NCI-H1694 treated with DMSO at 0.1 percent for 48 hours (cell line): ENCODE data around the gene HDAC4.
"Not testable (repeated sequence)": the region's sequence is repeated elsewhere in the genome, so short reads cannot be mapped to it uniquely, and the experiment has no call there.

Experiments
- DNase-seq: peaks from one replicate; lab custom pipeline; 2025; lab: John Stamatoyannopoulos, UW

Gene HDAC4

GRCh38 chr2:239294571-239295054 is 106.2 kb downstream of the HDAC4 start:
- DNase-seq, result no peak

DNA sequence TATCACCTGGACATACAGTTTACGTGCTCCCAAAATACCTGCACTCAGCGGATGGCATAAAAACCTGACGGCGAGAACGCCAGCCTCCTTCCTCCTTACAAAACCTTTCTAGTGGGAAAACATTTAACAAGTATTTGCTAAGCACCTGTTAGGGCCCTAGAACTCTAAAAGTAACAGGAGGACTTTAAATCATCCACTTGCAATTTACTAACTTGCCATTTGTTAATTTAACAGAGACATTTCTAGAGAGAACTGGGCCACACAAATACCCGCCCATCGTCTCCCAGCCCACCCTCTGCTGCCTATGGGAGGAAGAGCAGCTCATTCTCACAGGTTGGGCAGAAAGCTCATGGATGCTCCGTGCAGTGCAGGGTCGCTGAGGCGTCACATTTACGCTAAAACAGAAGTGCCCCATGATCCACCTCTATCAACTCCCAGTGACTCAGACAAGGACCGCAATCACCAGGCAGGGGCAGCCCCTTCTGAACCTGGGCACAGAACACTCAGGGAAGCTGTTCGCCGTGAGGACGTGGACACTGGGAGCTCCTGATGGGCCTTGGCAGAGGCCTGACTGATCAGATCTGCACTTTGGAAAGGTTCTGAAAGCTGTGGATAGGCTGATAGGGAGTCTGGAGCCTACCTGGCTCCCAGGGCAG is 106.9 kb downstream of the HDAC4 start:
- DNase-seq, result no peak

DNA sequence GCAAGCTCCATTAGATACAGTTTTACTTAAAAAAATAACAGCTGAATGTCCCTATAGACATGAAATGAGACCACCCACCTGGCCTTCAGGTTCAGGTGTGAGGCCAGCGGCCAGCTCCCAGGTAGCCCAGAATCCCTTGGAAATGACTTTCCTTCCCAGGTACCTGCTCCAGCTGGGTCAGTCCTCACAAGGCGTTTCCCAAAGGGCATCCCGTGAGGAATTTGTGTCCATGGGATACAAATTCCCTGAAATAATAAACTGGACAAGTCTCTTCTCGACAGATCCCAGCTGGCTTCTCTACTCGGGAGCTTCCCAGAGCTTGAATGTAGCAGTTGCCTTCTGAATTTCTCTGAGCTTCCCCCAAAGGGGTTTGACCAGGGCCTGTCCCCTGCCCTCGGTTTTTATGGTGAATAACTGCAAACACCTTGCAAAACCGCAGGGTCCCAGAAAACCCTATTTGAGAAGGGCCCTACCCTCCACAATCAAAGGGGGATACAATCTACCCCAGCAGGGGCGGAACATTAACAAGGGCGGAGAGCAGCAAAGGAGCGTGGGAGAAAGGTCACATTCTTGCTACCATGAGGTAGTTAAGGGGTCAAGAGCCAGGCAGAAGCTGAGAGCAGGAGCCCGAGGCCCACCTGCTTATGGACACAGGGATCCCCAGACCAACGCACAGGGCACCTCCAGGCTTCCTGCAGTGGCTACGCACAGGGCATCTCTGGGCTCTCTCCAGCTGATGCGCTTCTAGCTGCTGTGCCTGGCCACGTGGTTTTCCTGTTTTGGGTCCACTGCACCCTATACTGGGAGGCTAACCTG is 107.7 kb downstream of the HDAC4 start:
- DNase-seq, result no peak

- DNase-seq, result no peak
These were observed 108.3 kb downstream of the HDAC4 start for GRCh38 chr2:239292531-239292930.

GRCh38 chr2:239291475-239292350 is 109.1 kb downstream of the HDAC4 start:
- no peak for DNase-seq

DNA sequence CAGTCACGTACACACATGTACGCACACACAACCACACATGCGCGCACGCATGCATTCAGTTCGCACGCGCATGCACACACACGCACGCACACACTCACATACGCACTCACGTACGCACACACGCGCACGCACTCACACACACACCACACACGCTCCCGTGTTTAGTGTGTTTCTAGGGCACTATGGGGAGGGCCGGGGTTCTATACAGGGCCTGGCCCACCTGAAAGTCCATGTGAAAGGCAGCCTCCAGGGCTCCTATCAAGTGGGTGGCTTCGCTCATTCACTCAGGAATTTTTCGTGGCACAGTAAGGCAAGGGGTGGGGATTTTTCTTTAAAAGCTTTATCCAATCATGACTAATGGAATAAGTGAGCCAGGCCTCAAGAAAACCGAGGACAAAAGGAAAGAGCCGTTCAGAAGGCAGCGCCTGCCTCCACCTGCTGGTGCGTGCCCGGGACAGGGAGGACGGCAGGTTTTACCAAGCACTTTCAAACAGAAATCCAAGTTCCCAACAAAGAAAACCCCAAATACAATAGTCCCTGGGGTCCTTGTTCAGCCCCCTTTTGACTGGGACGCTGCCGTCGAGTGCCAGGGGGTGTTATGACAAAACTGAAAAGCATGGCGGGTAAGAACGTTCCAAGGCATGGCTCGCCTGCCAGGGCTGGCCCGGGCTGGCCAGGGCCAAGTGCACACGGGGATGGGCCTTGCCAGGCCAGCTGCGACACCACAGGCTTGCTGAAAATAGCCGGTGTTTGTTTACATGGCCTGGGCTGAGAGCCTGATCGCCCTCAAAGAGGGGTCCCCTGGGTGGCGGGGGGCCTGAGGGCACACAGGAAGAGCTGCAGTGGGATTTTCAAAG is 110.0 kb downstream of the HDAC4 start:
- no peak for DNase-seq

- DNase-seq, result no peak
These were observed 111.3 kb downstream of the HDAC4 start for GRCh38 chr2:239289545-239289944.

DNA sequence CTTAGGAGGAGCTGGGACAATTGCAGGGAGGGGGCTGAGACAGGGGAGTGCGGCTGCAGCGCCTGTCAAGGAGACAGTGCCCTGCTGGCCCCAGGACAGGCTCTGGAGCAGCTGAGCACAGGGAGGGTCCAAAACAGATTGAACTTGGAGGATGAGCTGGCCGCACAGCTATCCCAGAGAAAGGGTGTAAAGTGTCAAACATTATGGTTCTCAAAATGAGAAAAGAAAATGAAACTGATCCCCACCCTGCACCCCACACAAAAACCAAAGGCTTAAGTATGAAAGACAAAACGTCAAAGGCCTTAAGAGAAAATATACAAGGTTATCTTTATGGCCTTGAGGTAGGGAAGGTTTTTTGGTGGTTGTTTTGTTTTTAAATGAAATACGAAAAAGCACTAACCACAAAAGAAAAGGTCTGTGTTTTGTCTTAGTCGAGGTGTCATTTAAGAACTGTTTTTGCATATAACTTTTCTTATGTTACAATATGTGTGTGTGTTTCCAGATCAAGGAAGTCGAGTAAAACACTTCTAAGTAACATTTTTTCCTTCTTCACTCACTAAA is 111.8 kb downstream of the HDAC4 start:
- no peak for DNase-seq

DNA sequence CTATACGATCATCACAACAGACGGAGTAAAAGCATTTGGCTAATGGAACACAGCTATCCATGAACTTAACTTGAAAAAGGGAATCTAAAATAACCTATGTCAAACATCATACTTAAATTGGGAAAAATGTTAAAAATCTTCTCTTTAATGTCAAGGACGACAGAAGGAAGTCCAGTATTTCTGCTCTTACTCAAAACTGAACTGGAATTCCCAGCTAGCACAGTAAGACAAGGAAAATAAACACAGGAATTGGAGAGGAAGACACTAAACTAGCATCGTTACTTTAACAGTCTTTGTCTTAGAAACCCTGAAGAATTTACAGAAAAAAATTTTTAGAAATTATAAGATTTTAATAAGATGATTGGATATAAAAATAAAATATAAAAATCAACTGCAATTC is 112.6 kb downstream of the HDAC4 start:
- no peak for DNase-seq

DNA sequence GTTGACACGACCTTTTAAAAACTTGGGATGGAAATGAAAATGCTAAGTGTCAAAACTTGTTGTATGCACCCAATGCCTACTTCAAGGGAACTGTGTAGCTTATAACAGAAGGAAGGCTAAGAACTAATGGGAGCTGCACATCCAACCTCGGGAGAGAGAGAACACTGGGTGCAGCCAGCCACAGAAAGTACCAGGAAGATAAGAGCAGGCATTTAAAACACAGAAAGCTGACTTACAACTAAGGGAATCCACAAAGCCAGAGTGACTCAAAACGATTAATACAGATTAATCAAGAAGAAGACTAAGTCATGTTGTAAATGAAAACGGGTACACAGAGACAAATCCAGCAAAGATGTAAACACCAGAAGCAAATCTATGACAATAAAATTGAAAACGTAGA is 113.4 kb downstream of the HDAC4 start:
- no peak for DNase-seq

DNA sequence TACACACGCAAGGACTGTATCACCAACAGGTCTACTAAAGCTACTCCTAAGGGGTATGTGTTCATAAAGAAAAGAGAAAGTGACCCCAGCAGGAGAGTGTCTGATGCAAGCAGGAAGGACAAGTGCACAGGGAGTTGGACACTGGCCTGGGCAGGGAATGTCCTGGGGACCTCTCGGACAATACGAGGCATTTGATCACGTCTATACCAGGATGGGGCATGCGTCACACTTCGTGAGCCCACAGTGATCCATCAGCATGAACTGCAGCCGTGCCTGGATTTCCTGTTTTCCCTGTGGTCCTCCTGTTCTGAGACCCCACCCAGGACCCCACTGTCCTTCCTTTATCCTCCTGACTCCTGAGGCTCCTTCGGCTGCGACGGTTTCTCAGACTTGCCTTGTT is 113.9 kb downstream of the HDAC4 start:
- no peak for DNase-seq

- DNase-seq, result no peak
These were observed 114.9 kb downstream of the HDAC4 start for GRCh38 chr2:239285932-239286230.

- no peak for DNase-seq
These were observed 115.5 kb downstream of the HDAC4 start for GRCh38 chr2:239285071-239285931.

DNA sequence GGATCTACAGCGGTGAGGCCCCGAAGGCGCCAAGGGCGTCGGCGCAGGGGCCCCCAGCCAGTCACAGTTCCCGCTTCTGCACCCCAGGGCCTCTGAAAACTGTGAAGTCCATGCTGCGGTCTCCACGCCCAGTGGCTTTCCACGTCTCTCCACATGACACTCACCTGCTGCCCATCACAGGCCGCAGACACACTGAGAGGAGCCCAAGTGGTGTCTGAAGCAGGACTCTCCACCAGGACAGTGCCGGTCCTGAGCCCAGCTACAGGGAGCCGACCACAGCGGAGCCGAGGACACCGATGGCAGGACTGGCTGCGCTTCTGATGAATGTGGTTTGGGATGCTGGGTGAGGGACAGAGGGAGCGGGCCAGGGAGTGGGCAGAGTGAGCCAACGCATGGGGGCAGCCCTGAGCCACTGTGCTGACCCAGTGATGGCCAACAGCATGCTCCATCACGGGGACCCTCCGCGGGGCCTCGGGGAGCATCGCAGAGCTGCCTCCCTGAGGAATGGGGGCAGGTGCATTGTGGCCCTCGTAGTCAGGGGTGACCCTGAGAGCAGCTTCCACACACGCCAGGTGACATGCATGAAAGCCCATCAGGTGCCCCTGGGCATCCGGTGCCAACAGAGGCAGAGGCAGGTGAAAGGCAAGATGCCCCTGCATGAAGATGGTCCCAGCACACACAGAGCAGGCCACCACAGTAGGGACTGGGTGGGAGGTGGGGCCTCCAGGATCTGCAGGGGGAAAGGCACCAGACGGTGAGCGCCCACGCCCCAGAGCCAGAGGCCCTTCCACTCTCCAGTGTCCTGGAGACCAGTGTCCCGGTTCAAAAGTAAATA is 116.6 kb downstream of the HDAC4 start:
- DNase-seq, result no peak

- DNase-seq, result no peak
These were observed 117.4 kb downstream of the HDAC4 start for GRCh38 chr2:239283288-239283945.

GRCh38 chr2:239282448-239283287 is 118.2 kb downstream of the HDAC4 start:
- no peak for DNase-seq

GRCh38 chr2:239280296-239281017 is 120.4 kb downstream of the HDAC4 start:
- DNase-seq, result not testable (repeated sequence)
